Psoas muscle (tissue), 8 donors: ENCODE measurements around the gene ACTN1. TPM values are rescaled to one million over a fixed set of nuclear protein-coding genes. Genes with fewer than 3 reads are reported as not detected.

Experiments
- ATAC-seq, 4 donors: fragments of 200-7000 bp; cut with Tn5 transposase; one replicate each; pipeline ENCODE4 v1.9.1; 2020; ENCODE audit warnings: moderate library complexity in 3 of 4, mild to moderate bottlenecking in 2 of 4
- DNase-seq, 2 donors: peaks; one replicate each; pipeline ENCODE4 v3.0.0-alpha.2; 2020
- H3K27ac ChIP-seq: fragments of 200-600 bp; one replicate; pipeline ENCODE4 v1.8.0; 2022
- H3K27me3 ChIP-seq, 3 donors: fragments of 200-600 bp in 1 of 3; one replicate each; pipeline versions ENCODE4 v1.6.1 to v1.8.0; 2013 to 2022; ENCODE audit warnings: low read length in 2 of 3, mild to moderate bottlenecking in 2 of 3, moderate library complexity in 1 of 3; ENCODE audit not compliant: insufficient read depth in 3 of 3
- H3K36me3 ChIP-seq, 2 donors: fragments of 200-600 bp in 1 of 2; one replicate each; pipeline versions ENCODE4 v1.6.1 to v1.8.0; 2013 to 2022; ENCODE audit warnings: low read depth in 1 of 2, mild to moderate bottlenecking in 1 of 2, moderate library complexity in 1 of 2; ENCODE audit not compliant: insufficient read depth in 1 of 2
- H3K4me1 ChIP-seq: fragments of 200-600 bp; one replicate; pipeline ENCODE4 v1.8.0; 2022
- H3K4me3 ChIP-seq: fragments of 200-600 bp; one replicate; pipeline ENCODE4 v1.8.0; 2022; ENCODE audit warnings: mild to moderate bottlenecking
- H3K9me3 ChIP-seq: fragments of 200-600 bp; one replicate; pipeline ENCODE4 v1.8.0; 2022
- CTCF ChIP-seq: fragments of 200-600 bp; IDR thresholded peaks from one replicate; pipeline ENCODE4 v1.8.0; 2022; ENCODE audit warnings: antibody characterized with exemption
- WGBS, 3 donors: extraction: QIAGEN DNeasy Blood & Tissue Kit; methylation state at CpG; one replicate each; pipeline versions ENCODE4 v1.1.6 to v1.1.7; 2013; 5-methylcytosine and 5-hydroxymethylcytosine counted together
- intact Hi-C, 2 donors: fragments of 100-400 bp; cut with DNase I; formaldehyde crosslinking; loops; one replicate each; pipeline versions ENCODE4 v1.11.0 to v1.14.2; 2022
- polyA plus RNA-seq, 3 donors: library from polyadenylated mRNA; stranded (reverse); fragments of 200-250 nt; gene quantifications; one replicate each; pipeline ENCODE4 v1.2.3, GENCODE V29; 2013
- total RNA-seq, 4 donors: library from RNA; stranded (reverse); fragmentation: NEBNext Ultra II Directional in 2 of 4; extraction: Animal tissue kit (Norgen Biotek cat#: 25700) in 2 of 4; gene quantifications; one replicate each; pipeline versions ENCODE4 v1.2.1 to v1.2.4, GENCODE V29; 2021 to 2023
- donor health status: healthy with polysubstance abuse.
- donor health status: DM: no; HTN: no; CAD: no; lungs with moderate emphysema.
- donor health status: Bipolar disorder and iron deficiency.
- donor health status: healthy.
- donor health status: DM: yes; HTN: yes; CAD: no.
- donor health status: DM: no; HTN: no; CAD: no.
- donor health status: DM: no; HTN: no; CAD: no.
- donor health status: DM: yes; HTN: yes; CAD: no.

Gene ACTN1
- total and polyA plus RNA-seq, 7 donors, result 5.8 to 23.7 (median 10.9) TPM

DNA sequence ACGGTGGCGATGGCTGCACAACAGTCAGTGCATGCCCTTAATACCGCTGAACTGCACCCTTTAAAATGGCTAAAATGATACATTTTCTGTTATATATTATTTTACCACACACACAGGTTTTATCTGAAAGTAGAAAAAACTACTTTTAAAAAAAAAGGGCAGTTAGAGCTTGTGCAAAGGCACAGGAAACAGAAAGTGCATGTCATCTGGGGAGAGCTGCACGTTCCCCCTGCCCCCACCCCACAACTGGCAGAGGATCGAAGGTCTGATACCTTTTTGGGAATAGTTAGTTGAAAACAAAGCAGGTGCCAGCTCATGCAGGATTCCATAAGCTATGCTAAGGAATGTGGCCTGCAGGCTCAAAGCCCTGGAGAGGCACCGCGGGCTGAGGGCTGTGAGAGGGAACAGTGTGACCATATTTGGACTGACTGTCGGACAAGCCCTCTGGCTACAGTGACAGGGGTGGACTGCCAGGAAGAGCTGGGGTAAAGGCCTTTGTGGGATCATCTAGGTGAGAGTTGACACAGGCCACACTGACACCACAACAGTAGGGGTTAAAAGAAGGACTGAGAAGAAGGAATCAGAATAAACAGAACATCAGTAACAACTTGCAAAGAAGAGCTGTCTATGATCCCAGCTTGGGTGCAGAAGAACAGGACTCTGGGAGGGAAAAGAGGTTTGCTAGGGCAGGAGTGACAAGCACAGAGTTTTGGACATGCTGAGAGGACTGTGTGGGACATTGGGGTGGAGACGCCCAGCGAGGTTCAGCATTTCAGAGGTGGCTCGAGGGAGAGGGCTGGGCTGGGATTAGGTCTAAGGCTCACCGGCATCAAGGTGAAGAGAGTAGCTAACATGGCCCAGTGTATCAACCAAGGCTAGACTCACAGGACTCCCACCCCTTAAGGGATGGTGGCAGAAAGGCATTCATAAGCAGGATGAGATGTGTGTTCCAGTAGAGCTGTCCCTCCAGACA, 54.6 kb downstream of the ACTN1 start:
- intact Hi-C loops, result no loop called here
- DNase-seq (no peak), ATAC-seq (peak in 2 of 4 donors; percentile 47 to 54)
- H3K4me1 ChIP-seq, result peaks cover 10% of the 10 kb centered on the region
- 69 to 78% (median 72%) methylated on average over 12 of the region's 12 CpGs for WGBS, 3 donors
- H3K27me3 ChIP-seq, result no peaks in the 10 kb centered on the region
- no peak overlapping the region for H3K27ac ChIP-seq
- peaks cover 0 to 8% of the 10 kb centered on the region in 2 donors for H3K36me3 ChIP-seq
- no peak overlapping the region for H3K4me3 ChIP-seq
- no peak for TF ChIP-seq CTCF
- no peaks in the 10 kb centered on the region for H3K9me3 ChIP-seq

DNA sequence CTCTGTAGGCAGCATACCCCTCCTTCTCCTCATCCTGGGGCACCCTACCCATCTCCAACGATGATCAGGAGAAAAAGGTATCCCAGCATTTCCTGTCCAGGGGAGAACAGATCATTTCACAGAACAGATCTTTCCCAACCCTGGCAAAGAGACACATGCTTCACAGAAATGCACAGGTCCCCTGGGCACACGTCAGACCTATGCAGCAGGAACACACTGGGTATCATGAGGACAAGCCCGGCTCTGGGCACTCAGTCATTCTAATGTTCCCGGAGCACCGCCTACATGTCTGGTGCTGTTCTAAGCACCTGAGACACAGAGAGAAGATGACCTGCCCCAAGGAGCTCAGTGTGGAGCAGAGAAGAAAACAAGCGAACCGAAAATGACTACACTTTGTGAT, 56.2 kb downstream of the ACTN1 start:
- DNase-seq (no peak), ATAC-seq (peak in 2 of 4 donors; percentile 38 to 46)
- Histone ChIP-seq H3K36me3 (peaks cover 0 to 8% of the 10 kb centered on the region in 2 donors), H3K4me3 (no peak overlapping the region), H3K27me3 (no peaks in the 10 kb centered on the region), H3K27ac (no peak overlapping the region), H3K4me1 (peaks cover 10% of the 10 kb centered on the region), H3K9me3 (no peaks in the 10 kb centered on the region)
- intact Hi-C loops, result no loop called here
- TF ChIP-seq CTCF, result no peak
- WGBS, 3 donors, result 73 to 84% (median 79%) methylated on average over 7 of the region's 7 CpGs

DNA sequence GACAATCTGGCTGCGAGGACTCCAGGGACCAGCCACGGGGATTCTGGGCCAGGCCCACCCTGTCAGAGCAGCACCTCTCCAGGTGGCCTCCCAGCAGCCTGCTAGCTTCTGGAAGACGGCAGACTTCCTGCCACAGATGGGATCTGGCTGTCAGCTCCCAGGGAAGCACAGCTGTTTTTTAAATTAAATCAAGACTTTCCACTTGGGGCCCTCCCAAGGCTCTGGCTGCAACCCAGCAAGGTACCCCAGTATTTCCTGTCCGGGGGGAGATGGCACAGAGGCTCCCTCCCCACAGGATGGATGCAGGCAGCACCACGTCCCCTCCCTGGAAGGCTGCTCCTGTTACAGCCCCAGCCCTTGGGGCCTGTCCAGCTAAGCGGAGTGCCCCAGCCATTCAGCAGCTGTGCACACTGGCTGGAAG, 56.9 kb downstream of the ACTN1 start:
- ATAC-seq, result peak in 1 of 4 donors; percentile 26
- intact Hi-C loops, result no loop called here

GRCh38 chr14:68921666-68922065, 57.4 kb downstream of the ACTN1 start:
- peaks cover 10% of the 10 kb centered on the region for H3K4me1 ChIP-seq
- peaks cover 0 to 8% of the 10 kb centered on the region in 2 donors for H3K36me3 ChIP-seq
- no peak for ATAC-seq

More for the DNA sequence above, 56.9 kb downstream of the ACTN1 start:
- no peak overlapping the region for H3K27ac ChIP-seq
- no peak for TF ChIP-seq CTCF
- no peaks in the 10 kb centered on the region for H3K27me3 ChIP-seq
- H3K36me3 ChIP-seq, result peaks cover 0 to 8% of the 10 kb centered on the region in 2 donors
- H3K4me1 ChIP-seq, result peaks cover 10% of the 10 kb centered on the region
- WGBS, 3 donors, result 30 to 33% (median 32%) methylated on average over 6 of the region's 6 CpGs
- H3K9me3 ChIP-seq, result no peaks in the 10 kb centered on the region
- peak in 1 of 2 donors; percentile 44 for DNase-seq
- H3K4me3 ChIP-seq, result no peak overlapping the region

More at GRCh38 chr14:68921666-68922065, 57.4 kb downstream of the ACTN1 start:
- no peak for DNase-seq
- Histone ChIP-seq H3K4me3 (no peak overlapping the region), H3K27ac (no peak overlapping the region), H3K9me3 (no peaks in the 10 kb centered on the region), H3K27me3 (no peaks in the 10 kb centered on the region)
- intact Hi-C loops, result no loop called here
- no peak for TF ChIP-seq CTCF
